ENCODE measurements around the gene FBXO34.

DNA sequence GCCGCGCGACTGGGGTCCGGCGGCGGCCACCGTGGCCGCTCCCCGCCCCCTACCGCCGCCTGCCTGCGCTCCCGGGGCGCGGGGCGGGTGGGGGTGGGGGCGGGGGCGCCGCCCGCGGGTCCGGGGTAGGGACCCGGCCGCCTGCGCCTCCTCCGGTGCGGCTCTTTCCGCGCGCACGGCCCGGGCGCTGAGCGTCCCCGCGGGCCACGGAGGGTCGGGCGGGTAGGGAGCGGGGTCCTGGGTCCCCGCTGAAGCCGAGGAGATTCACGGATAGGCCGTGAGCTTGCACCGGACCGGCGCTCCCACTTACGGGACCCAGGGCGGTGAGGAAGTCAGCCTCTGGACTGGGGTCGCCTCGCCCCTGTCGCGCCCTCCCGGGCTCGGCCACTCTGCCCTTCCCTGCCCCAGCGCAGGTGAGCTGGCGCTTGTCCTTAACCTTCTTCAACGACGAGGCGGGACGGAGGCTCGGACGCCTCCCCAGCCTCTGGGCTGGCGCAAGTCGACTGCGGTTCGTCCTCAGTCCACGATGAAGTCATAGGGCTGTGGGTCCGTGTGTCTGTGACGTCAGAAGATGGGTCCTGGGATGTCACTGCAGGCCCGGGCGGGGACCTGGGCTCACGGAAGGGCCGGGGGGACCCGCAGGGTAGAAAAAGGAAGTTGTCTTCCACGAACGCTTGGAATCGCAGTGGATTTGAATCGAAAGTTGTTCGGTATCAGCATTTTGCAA, 514 bp downstream of the FBXO34 start:
- TF ChIP-seq SUZ12 (IDR thresholded peaks at IDR 0.05; ENCODE audit: extremely low read depth, insufficient read depth, insufficient read length) = no peak
- TF ChIP-seq YY1 (IDR thresholded peaks at IDR 0.05; ENCODE audit: insufficient read depth, insufficient read length) = no peak
- no peak for TF ChIP-seq ZNF274 (IDR thresholded peaks at IDR 0.05; ENCODE audit: low read depth, low read length)

All from NT2/D1 (cell line).